ENCODE data around the gene CNTNAP2.

DNA sequence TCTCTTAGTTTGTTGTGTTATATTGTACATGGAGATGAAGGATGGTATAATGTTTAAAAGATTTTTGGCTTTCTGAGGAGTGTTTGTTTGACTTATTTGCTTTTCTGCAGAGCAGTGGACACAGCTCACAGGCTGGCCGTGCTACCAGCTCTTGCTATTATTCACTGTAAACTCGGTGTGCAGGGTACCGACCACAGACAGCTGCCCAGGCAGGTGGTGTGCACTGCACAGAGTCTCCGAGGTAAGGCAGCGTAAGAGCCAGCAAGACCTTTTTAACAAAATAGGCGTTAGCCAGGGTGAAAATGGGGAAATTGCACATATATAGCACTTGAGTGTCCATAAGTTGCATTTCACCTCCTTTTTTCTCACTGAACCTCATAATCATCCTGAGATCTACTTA is 438.0 kb downstream of the CNTNAP2 start:
- TF ChIP-seq CTCF (IDR thresholded peaks at IDR 0.05 in 4 of 5, conservative IDR thresholded peaks at IDR 0.05 in 1 of 5) (no peak), POLR2A (IDR thresholded peaks at IDR 0.05) (no peak)

Measured in gastrocnemius medialis (tissue), 4 donors.